GM19043 (cell line): ENCODE measurements around the gene RHOT1.

Experiments used
- ATAC-seq: cut with Tn5 transposase; IDR thresholded peaks from one replicate; pipeline ENCODE4 v1.9.1; 2021; ENCODE audit warnings: low read depth; ENCODE audit not compliant: unreplicated experiment

Gene RHOT1

DNA sequence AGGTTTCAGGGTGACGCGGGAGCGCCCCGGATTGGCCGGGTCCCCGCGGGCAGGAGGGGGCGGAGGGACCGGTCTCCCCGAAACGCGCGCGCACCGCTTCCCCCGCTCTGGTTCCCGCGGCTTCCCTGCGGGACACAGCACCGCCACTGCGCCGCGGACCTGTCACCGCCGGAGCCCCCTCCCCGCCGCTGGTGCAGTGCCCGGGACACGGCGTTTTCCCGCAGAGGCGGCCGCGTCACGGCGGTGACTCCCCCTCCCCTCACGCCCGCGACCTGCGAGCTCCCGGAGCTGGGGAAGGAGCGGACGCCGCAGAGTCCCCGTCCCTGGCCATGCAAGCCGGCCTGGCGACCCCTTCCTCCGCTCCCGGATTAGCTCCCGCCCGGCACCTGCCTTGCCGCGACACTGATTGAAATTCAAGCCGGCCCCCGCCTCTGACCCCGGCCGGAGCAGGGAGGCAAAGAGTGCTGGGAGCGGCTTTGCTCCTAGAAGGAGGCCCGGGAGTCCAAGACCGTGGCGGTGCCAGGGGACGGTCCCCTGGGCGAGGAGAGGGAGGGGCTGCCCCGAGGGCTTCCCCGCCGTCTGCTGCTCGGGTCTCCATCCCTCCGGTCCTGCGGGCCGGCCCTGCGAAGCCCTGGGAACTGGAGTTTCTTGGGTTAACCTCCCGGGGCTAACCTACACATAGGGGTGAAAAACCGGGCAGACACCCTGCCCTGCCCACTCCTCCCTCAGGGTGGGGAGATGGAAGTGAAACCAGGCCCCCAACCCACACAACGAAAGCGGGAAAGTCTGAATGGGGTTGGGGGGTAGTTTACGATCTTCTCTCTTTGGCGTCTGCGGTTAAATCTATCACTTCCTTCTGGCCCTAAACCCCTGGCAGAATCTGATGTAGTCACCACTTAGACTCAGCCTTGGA, 124.3 kb downstream of the RHOT1 start:
- no peak for ATAC-seq

DNA sequence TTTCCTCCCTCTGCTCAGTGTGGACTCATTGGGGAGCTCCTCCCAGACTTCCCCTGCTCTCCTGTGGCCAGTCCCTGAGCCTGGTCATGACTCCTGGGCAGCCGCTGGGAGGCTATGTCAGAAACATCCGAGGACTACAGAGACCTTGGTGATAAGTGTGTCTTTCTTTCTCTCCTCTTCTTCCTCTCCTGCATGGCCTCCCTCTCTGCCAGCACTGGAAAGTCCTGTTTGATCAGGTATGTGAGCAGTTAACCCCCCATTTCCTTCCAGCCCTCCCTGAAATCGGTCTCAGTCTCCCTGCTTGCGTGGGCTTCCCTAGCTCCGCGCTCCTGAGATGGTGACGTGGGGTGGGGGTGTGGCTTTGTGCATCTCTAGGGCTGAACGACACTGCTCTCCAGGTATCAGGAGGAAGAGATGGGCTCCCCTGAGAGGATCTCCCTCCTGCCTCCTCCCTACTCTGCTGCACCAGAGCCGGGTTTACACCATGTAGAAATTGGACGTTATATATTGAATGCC, 125.4 kb downstream of the RHOT1 start:
- ATAC-seq = no peak

DNA sequence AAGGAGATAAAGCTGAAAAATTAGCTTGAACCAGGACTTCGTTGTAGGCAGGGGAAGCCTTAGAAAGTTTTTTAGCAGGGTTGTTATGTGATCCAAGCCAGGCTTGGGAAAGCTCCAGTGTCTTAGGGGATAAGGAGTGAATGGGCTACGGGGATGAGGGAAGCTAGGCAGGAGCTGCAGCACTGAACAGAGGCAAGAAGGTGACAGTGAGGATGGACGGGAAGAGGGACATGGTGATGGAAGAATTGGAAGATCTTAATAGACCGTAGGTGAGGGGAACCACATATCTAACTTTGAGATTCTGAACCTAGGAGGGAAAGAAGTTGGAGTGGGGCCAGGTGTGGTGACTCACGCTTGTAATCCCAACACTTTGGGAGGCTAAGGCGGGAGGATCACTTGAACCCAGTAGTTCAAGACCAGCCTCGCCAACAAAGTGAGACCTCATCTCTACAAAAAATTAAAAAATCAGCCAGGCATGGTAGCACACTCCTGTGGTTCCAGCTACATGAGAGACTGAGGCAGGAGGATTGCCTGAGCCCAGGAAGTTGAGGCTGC, 126.5 kb downstream of the RHOT1 start:
- no peak for ATAC-seq

DNA sequence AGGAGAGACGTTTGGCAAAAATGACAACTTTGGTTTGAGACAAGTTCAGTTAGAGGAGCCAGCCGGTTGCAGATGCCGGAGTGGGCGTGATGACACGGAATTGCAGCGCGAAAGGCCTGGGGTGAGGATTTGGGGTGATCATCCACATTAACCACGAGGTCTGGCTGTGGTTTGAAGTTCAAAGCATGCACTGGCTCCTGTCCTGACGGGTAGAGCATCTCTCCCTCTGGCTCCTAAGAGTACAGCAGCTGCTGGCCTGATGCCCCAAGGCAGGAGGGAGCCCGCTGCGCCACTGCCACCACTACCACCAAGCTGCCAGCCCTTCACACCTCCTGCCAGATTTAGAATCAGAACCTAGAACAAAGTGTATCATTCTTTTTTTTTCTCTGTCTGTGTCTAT, 127.1 kb downstream of the RHOT1 start:
- ATAC-seq = no peak

DNA sequence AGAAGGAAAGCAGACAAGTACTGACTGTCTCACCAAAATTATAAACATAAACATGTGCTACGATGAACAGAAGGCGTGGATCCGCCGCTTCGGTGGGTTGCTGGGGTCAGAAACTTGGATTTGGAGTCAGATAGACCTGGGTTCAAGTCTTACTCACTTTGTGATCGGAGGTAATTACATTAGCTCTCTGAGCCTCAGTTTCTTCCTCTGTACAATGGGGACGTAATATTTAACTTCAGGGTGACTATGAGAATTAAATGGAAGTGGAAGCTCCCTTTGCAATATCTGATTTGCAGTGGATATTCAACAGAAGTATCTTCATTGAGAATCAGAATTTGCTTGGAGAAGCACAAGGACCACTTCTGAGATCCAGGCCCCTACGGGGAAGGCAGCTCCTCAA, 129.5 kb downstream of the RHOT1 start:
- ATAC-seq = no peak

DNA sequence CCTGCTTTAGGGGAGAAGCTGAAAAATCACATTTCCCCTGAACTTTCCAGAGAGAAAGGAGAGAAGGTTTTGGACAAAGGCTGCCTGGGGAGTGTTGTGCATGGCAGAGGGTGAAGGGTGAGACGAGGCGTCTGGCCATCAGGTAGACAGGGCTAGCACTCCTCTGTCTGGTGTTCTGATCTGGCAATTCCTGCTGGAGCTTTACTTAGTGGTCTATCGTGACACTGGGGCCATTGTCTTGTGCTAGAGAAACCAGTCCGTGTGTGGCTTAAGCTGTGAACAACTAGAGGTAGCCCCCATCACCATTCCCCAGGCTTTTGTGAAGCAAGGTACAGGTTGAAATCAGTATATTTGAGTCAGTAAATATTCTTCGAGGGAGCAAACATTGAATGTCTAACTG, 131.8 kb downstream of the RHOT1 start:
- ATAC-seq = no peak

DNA sequence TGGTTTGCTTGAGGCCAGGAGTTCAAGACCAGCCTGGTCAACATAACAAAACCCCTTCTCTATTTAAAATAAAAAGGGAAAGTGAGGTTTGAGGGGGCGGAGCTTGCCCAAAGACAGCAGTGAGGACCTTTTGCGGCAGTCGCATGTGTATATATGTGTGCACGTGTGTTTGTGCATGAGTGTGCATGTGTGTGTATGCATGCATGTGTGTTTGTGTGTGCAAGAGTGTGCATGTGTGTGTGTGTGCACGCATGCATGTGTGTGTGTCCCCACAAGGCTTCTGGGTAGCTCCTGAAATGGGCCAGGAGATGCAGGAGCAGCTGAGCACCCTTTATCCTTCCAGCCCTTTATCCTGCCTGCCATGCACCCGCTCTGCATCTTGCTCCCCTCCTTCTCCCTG, 132.3 kb downstream of the RHOT1 start:
- no peak for ATAC-seq
